ENCODE measurements around the gene NTRK3.

Gene NTRK3

DNA sequence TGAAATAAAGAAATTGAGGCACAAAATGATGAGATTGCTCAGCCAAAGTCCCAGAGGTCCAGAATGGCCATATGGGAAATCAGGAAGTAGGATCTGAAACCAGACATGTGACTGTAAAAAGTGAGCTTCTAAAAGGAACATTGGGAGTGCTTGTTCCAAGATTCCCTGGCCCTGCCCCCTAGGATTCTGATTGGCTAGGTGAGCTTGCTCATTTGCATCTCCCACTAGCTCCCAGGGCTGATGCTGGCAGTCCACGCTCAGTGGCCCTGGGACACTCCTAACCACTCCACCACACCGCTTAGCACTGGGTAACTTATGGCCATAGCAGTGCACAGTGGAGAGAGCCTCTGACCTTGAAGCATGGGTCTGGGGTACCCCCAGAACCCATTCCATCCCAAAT lies 326.7 kb downstream of the NTRK3 start:
- no peak overlapping the region for H3K4me3 ChIP-seq (ENCODE audit: low read length)
- no peak for DNase-seq (ENCODE audit: low read depth)

GRCh38 chr15:87924433-87924832 lies 332.1 kb downstream of the NTRK3 start:
- no peak for TF ChIP-seq CTCF (IDR thresholded peaks at IDR 0.05; ENCODE audit: insufficient read depth, low read depth, low read length, missing control alignments)
- no peak for DNase-seq (ENCODE audit: low read depth)
- no peak overlapping the region for H3K4me3 ChIP-seq (ENCODE audit: low read length)

More for the DNA sequence above, 326.7 kb downstream of the NTRK3 start:
- TF ChIP-seq CTCF (IDR thresholded peaks at IDR 0.05; ENCODE audit: insufficient read depth, low read depth, low read length, missing control alignments): no peak

DNA sequence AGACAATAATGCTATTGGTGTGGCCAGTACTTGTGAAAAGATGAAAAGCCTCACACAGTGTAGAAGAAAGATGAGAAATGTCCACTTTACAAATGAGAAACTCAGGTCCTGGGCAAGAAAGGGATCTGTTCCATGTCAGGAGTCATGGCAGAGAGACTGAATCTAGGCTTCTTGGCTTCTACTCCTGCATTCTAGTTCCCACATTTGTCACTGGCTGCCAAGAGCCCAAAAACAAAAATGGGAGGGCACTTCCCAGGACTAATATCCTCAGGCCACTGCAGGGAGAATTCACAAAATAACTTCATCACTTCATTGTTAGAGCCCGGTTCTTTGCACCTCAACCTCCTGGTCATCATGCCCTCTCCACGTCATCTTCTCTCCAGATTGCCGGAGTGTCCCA lies 337.5 kb downstream of the NTRK3 start:
- H3K4me3 ChIP-seq (ENCODE audit: low read length): no peak overlapping the region
- no peak for TF ChIP-seq CTCF (IDR thresholded peaks at IDR 0.05; ENCODE audit: insufficient read depth, low read depth, low read length, missing control alignments)
- DNase-seq (ENCODE audit: low read depth): no peak

- no peak for TF ChIP-seq CTCF (IDR thresholded peaks at IDR 0.05; ENCODE audit: insufficient read depth, low read depth, low read length, missing control alignments)
- H3K4me3 ChIP-seq (ENCODE audit: low read length): no peak overlapping the region
These were observed 339.1 kb downstream of the NTRK3 start for GRCh38 chr15:87917480-87917879.

GRCh38 chr15:87916208-87916607 lies 340.3 kb downstream of the NTRK3 start:
- DNase-seq (ENCODE audit: low read depth): no peak
- TF ChIP-seq CTCF (IDR thresholded peaks at IDR 0.05; ENCODE audit: insufficient read depth, low read depth, low read length, missing control alignments): no peak
- H3K4me3 ChIP-seq (ENCODE audit: low read length): no peak overlapping the region

More at GRCh38 chr15:87917480-87917879, 339.1 kb downstream of the NTRK3 start:
- DNase-seq (ENCODE audit: low read depth): peak; percentile 7

DNA sequence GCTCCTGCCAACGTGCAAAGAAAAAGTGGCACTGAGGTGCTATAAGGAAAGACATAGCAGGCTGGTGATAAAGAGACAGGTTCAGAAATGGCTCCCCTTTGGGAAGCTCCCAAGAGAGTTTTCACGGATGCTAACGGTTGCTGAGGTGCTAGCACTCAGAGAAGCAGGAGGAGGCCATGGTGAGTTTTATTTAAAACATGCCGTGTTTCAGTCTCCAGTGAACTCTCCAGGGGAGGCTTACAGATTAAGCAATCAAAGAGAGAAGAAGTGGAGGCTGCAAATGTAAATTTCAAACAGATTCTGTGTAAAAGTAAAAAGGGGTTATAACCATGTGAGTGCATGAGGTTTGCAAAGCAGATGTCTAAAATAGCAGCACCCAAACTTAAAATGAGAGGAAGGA lies 346.2 kb downstream of the NTRK3 start:
- no peak for TF ChIP-seq CTCF (IDR thresholded peaks at IDR 0.05; ENCODE audit: insufficient read depth, low read depth, low read length, missing control alignments)
- no peak overlapping the region for H3K4me3 ChIP-seq (ENCODE audit: low read length)
- no peak for DNase-seq (ENCODE audit: low read depth)

DNA sequence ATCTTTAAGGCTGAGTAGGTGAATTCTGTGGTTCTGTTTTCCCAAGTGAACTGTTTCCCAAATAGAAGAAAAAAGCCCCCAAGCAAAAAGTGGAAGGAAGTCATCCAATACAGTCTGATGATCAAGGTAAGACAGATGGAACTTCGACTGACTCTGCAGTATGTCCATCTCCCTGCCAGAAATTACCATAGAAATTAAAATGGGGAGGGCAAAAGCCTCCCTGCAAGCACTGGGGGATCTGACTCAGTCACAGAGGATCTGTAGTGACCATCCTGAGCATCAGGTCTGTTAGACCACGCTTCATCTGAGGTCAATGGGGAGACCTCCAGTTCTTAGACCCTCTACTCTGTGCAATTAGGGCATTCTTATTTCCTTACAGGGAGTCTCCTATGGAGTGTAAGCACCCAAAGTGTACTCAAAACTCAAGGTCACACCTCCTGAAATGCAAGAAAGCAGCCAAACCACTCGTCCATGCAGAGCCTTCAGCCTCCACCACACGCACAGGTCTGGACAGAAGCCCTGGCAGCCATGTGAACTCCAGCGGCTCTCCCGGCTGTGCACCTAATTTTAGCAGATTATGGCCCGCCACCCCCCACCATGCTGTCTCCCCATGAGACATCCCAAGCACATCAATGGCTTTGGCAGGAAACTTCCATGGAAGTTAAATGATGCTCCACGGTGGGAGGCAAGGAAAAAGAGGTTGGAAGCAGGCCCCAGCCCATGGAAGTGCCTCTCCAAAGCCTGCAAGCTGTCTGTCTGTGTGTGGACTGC lies 348.7 kb downstream of the NTRK3 start:
- DNase-seq (ENCODE audit: low read depth): no peak
- no peak overlapping the region for H3K4me3 ChIP-seq (ENCODE audit: low read length)
- TF ChIP-seq CTCF (IDR thresholded peaks at IDR 0.05; ENCODE audit: insufficient read depth, low read depth, low read length, missing control alignments): no peak
